Fibroblast of lung (primary cell): ENCODE measurements around the gene ZXDB.

Source experiments
- CTCF ChIP-seq, 2 donors: IDR thresholded peaks in 1 of 2; conservative IDR thresholded peaks in 1 of 2; 1 replicate in 1 of 2; 2 replicates in 1 of 2; pipeline ENCODE4 v1.5.1; 2011 to 2012; ENCODE audit warnings: low read length in 2 of 2, control low read depth in 1 of 2, inconsistent platforms in 1 of 2, low read depth in 1 of 2, mild to moderate bottlenecking in 1 of 2
- EZH2 ChIP-seq: IDR thresholded peaks from 2 replicates; pipeline ENCODE4 v1.5.1; 2012; ENCODE audit warnings: low read length, control low read depth, mild to moderate bottlenecking; ENCODE audit errors: missing control alignments

DNA sequence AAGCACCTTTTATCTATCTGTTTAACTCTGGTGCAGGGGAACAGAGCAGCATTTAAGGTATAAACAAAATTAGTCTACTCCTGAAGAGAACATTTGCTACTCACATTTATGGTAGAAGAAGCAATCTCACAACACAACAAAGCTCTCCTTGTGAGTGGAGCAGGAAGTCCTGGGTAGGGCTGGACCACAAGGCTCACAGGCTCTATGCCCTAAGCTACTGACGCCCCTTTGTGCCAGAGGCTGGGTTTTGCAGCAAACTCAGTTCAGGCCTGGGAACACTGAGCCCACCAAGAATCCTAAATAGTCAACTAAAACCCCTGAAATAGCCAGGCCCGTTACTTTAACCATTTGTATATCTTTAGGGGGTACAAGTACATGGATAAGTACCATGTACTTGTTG, 4.7 kb upstream of the ZXDB start:
- TF ChIP-seq CTCF (conservative IDR thresholded peaks at IDR 0.05 in 1 of 2, IDR thresholded peaks at IDR 0.05 in 1 of 2; ENCODE audit: low read depth in 1 of 2, low read length in 2 of 2) (no peak), EZH2 (no peak)
